ENCODE results near the gene HIVEP1. TPM values are rescaled to one million over a fixed set of nuclear protein-coding genes. Genes with fewer than 3 reads are reported as not detected.

The HIVEP1 gene
- polyA plus RNA-seq (ENCODE audit: insufficient read length), result 21.2 TPM

- peak; percentile 34 for DNase-seq
Observed at GRCh38 chr6:12012038-12012557, at the start of gene HIVEP1. HIVEP1 (plus strand) TSS chr6:12012312; CDS start chr6:12015629, 3,317 bp downstream.

GRCh38 chr6:11963756-11964500 is 48.2 kb upstream of the HIVEP1 start:
- DNase-seq, result no peak

- DNase-seq, result no peak
Observed at GRCh38 chr6:11964729-11965335, 47.3 kb upstream of the HIVEP1 start.

GRCh38 chr6:11965499-11965898 is 46.6 kb upstream of the HIVEP1 start:
- no peak for DNase-seq

- no peak for DNase-seq
Observed at GRCh38 chr6:11968241-11968806, 43.8 kb upstream of the HIVEP1 start.

GRCh38 chr6:11969092-11969491 is 43.0 kb upstream of the HIVEP1 start:
- DNase-seq, result peak; percentile 36

GRCh38 chr6:11970114-11970513 is 42.0 kb upstream of the HIVEP1 start:
- no peak for DNase-seq

- DNase-seq, result no peak
Observed at GRCh38 chr6:11971154-11971553, 41.0 kb upstream of the HIVEP1 start.

GRCh38 chr6:11972270-11972669 is 39.8 kb upstream of the HIVEP1 start:
- DNase-seq, result no peak

- no peak for DNase-seq
Observed at GRCh38 chr6:11972806-11973205, 39.3 kb upstream of the HIVEP1 start.

GRCh38 chr6:11973238-11973637 is 38.9 kb upstream of the HIVEP1 start:
- DNase-seq, result no peak

GRCh38 chr6:11974089-11974488 is 38.0 kb upstream of the HIVEP1 start:
- DNase-seq, result no peak

GRCh38 chr6:11975353-11975977 is 36.6 kb upstream of the HIVEP1 start:
- DNase-seq, result no peak

GRCh38 chr6:11976489-11976888 is 35.6 kb upstream of the HIVEP1 start:
- no peak for DNase-seq

- DNase-seq, result no peak
Observed at GRCh38 chr6:11977193-11977592, 34.9 kb upstream of the HIVEP1 start.

- DNase-seq, result no peak
Observed at GRCh38 chr6:11977738-11978137, 34.4 kb upstream of the HIVEP1 start.

GRCh38 chr6:11978169-11978987 is 33.7 kb upstream of the HIVEP1 start:
- no peak for DNase-seq

- DNase-seq, result no peak
Observed at GRCh38 chr6:11979866-11980265, 32.2 kb upstream of the HIVEP1 start.

- DNase-seq, result no peak
Observed at GRCh38 chr6:11983306-11983705, 28.8 kb upstream of the HIVEP1 start.

- no peak for DNase-seq
Observed at GRCh38 chr6:11987386-11987785, 24.7 kb upstream of the HIVEP1 start.

- no peak for DNase-seq
Observed at GRCh38 chr6:11989386-11989785, 22.7 kb upstream of the HIVEP1 start.

- DNase-seq, result no peak
Observed at GRCh38 chr6:11992086-11992485, 20.0 kb upstream of the HIVEP1 start.

Data from hindlimb muscle (tissue), 1 donor.